HG03039 (cell line): ENCODE measurements around the gene PDGFC.
"Not testable (repeated sequence)": the region's sequence is repeated elsewhere in the genome, so short reads cannot be mapped to it uniquely, and the experiment has no call there.

ENCODE experiments used
- ATAC-seq: cut with Tn5 transposase; IDR thresholded peaks from one replicate; pipeline ENCODE4 v1.9.1; 2021; ENCODE audit warnings: mild to moderate bottlenecking, moderate library complexity; ENCODE audit not compliant: unreplicated experiment

Gene PDGFC

DNA sequence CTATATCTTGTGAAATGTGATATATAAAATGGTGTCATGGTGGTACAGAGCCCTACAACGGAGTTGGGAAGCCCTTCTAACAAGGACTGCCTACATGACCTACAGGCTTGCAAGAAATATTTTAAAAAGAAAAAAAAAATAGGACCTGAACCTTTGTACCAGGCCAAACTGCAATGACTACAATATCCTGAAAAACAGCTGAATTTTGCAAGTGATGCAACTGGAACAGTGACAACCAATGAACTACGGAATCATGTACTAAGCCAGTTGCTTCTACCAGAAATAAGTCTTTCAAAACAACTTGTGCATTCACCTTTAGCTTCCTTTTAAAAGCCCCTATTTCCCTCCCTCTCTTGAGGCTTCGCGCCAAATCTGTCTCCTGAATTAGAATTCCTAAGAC, 58.4 kb downstream of the PDGFC start:
- no peak for ATAC-seq

GRCh38 chr4:156909010-156909409, 62.6 kb downstream of the PDGFC start:
- no peak for ATAC-seq

DNA sequence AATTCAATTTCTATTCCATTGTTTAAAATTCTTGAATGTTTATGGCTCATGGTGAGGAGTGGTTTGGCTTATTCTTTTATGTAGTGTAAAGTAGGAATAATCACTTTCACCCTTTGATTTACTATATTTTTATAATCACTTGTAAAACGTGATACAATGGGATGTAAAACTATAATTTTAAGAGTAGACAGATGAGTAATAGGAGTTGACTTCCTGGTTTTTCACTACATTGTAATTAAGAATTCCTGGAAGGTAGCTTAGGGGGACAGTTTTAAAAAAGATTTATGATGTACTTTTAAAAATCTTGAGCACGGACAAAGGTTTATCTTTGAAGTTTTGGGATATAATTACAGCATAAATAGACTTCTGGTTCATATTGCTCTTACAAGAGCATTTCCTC, 65.3 kb downstream of the PDGFC start:
- no peak for ATAC-seq

DNA sequence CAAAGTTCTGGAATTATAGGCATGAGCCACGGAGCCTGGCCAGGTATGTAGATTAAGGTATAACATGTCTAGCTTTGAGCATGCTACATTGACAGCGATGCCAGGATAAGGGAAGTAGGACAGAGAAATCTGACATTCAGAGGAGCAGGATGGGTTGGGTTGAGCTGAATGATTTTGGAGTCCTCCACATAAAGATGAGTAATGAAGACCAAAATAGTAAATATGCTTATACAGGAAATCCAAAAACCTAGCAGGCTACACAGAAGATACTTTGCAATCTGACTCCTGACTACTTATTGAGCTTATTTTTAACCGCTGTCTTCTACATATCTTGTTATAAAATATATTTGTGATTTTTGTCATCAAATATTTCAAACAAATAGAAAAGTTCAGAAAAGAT, 69.7 kb downstream of the PDGFC start:
- no peak for ATAC-seq

GRCh38 chr4:156898373-156899117, 73.1 kb downstream of the PDGFC start:
- no peak for ATAC-seq

DNA sequence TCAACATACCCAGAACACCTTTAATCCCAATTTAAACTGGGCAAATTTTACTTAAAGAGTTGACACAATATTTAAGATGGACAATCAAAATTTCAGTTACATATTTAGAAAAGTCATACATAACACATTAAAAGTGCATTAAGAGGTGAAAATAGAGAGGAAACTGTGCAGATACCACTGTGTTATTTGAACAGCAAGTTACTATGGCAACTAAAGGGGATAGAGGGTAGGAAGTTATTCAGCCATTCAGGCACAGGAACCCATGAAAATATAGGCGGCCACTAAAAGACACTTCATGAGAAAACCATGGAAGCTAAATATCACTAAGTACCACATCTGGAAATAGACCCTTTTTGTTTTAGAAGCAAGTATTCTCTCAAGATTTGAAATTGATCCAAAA, 75.1 kb downstream of the PDGFC start:
- ATAC-seq, result no peak

DNA sequence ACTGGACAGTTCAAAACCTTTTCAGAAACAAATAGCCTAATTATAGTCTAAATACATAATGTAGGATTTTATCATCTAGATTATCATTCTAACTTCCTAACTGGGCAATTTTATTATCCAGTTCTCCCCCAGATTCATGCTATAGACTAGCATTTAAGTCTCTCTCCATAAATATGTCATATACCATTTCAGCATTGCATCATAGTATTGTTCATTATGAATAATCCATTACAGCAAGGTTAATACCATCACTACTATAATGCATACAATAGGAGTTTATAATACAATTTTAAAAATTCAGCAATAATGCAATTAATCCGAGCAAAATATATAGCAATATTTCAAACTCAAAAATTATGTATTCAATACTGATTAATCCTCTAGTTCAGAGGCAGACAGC, 77.4 kb downstream of the PDGFC start:
- no peak for ATAC-seq

GRCh38 chr4:156892805-156893204, 78.8 kb downstream of the PDGFC start:
- ATAC-seq, result no peak

DNA sequence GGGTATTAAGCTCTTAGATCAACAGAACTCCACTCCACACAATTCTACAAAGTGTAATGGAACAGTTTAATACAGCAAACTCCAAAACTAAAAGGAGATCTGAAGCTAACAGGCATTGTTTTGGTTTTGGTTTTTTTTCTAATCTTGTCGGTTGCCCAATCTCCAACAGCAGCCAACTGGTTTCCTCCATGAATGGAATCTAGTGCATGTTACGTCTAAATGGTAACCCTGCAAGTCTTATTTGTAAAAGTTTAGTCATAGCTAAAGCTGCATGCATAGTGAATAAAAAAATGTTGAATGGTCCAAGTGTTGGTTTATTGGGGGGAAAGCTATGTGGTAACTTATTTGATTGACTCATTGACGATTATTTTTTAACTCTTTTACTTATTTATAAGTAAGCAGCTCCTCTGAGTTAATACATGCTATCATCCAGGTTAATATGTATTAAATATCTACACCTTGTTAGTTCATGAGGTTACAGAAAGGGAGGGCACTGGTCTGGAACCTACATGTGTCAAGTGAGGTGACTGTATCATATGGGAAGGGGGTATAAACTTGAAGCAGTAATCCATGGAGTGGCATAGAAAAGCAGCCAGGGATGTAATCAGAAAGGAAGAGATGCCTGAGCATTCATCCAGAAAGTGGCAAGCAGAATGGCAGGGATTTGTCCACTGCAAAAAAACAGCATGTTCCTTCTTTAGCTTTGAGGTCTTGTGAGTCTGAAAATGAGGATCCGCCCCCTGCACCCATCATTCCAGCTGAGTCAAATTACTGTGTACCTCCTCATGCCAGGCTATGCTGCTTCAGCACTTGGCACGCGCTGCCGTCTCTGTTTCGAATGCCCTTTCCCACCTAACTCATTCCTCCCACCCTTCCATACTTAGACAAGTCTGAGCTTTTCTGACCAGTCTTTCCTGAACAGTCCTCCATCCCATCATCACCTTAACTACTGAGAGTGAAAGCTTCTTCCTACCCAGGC, 81.7 kb downstream of the PDGFC start:
- no peak for ATAC-seq

DNA sequence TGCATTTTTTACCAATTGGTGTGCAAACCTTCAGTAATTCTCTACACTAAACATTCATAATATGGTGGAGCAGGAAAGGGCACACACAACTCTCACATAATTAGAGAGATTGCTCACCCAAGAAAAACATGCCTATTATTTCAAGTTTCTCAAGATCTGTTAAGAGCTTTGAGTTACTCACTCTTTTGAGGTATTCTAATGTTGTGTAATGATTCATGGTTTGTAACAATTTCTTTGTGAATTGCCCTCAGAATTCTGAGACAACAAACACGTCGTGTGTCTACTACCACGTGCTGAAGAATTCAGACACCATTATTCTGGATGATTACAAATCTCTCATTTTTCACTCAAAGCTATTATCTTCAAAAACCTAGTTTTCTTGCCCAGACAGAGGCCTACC, 82.8 kb downstream of the PDGFC start:
- ATAC-seq, result no peak

DNA sequence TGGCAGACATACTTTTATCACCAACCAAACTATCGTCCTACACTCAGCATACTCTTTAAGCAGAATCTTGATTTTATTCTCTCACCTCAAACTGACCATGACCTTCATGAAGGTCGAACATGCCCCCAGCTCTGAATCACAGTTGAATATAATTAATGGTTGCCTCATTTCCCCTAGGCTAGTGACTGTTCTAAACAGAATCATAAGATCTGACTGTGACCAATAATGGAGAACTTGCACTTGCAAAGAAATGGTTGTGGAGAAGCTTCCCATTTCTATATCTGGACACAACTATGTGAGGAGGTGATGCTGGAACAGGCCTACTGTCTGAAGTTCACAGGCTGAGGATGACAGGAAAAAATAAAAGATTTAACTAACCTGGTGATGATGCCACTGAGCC, 85.1 kb downstream of the PDGFC start:
- no peak for ATAC-seq

DNA sequence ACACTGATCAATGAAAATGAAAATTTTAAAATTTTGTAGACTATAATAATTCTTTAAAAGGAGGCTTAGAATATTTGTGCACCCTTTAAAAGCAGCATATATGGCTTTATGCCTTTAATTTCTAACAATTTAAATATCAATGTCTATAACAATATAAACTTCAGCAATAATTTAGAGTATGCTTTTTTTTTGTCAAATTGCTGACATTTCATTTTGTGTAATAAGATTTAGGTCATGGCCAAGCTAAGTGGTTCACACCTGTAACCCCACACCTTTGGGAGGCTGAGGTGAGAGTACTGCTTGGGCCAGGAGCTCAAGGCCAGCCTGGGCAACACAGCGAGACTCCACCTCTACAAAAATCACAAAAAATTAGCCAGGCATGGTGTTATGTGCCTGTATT, 86.2 kb downstream of the PDGFC start:
- no peak for ATAC-seq

DNA sequence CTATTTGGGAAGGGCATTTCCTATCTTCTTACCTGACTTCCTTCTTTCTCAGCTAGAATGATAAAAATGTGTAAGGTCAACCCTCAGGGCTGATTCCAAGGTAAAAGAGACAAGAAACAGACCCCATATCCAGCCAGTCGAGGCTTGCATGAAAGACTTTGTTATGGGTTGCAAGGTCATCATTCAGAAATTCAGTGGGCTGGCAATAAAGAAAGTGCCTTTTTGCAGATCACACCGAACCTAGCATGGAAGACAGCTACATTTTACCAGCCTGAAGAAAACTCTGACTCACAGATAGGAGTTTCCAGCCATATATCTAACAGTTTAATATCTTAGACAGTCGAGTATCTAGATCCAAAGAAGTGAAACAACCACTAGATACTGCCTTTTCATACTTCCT, 87.4 kb downstream of the PDGFC start:
- ATAC-seq, result no peak

GRCh38 chr4:156875704-156876103, 95.9 kb downstream of the PDGFC start:
- no peak for ATAC-seq

- no peak for ATAC-seq
These were observed 96.5 kb downstream of the PDGFC start for GRCh38 chr4:156875055-156875454.

DNA sequence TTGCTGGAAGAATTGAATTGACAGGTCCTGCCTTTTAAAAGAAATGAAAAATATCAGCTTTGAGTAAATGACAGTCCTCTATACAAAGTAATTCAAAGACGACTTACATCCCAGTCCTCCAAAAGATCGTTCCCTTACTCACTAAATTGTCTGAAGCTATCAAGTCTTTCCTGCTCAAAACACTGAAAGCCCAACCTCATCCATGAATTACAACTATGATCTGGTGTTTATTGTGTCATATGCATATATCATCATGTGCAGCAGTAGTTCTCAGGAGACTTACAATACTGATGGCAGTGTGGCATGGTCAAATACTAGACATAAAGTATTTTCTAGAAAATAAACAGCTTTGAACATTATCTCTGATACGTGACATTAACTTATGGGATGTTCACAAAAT, 97.8 kb downstream of the PDGFC start:
- no peak for ATAC-seq

- no peak for ATAC-seq
These were observed 100.7 kb downstream of the PDGFC start for GRCh38 chr4:156870861-156871260.

DNA sequence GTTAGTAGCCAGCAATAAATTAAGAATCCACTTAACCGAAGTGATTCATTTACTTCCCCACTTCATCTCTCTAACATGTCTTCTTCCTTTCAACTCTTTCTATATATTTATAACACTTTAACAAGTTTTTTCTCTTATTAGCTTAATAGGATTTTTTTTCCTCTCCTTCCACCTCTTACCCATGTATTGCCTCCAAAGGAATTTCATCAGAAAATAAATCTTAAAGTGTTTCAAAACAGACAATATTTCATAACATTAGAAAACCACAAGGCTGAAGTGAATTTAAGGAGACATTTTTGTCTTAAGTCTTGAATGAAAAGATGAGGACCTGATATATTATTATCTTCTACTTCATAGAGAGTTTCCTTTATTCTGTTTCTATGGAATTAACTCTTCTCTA, 101.5 kb downstream of the PDGFC start:
- ATAC-seq, result no peak

DNA sequence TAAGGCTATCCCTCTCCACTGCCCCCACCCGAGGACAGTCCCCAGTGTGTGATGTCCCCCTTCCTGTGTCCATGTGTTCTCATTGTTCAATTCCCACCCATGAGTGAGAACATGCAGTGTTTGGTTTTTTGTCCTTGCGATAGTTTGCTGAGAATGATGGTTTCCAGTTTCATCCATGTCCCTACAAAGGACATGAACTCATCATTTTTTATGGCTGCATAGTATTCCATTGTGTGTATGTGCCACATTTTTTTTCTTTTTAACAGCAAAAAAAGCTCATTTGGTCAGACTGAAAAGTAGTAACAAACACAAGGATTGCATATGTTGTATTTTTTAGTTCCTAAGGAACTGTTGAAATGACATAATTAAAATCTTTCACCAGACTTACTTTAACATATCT, 105.5 kb downstream of the PDGFC start:
- ATAC-seq, result not testable (repeated sequence)

- ATAC-seq, result no peak
These were observed 106.1 kb downstream of the PDGFC start for GRCh38 chr4:156865451-156865850.

- no peak for ATAC-seq
These were observed 113.5 kb downstream of the PDGFC start for GRCh38 chr4:156858071-156858470.

GRCh38 chr4:156838761-156839160, 132.8 kb downstream of the PDGFC start:
- no peak for ATAC-seq
